K562 (cell line): ENCODE data around the gene PSD4. TPM values are rescaled to one million over a fixed set of nuclear protein-coding genes. Genes with fewer than 3 reads are reported as not detected.

Source experiments
- CBFA2T2 ChIP-seq: fragments of 450-650 bp; conservative IDR thresholded peaks from 2 replicates; pipeline ENCODE4 v1.6.1; 2017; ENCODE audit warnings: mild to moderate bottlenecking
- CREB3L1 ChIP-seq: fragments of 450-650 bp; IDR thresholded peaks from 2 replicates; pipeline ENCODE4 v1.6.1; 2014; ENCODE audit warnings: low read depth, mild to moderate bottlenecking, moderate library complexity, borderline replicate concordance
- CSDE1 ChIP-seq, 2 experiments: fragments of 450-650 bp; IDR thresholded peaks; 2 replicates each; pipeline ENCODE4 v1.6.1; 2016; ENCODE audit warnings: mild to moderate bottlenecking in 1 of 2
- CTBP1 ChIP-seq: fragments of 450-650 bp; IDR thresholded peaks from 2 replicates; pipeline ENCODE4 v1.6.1; 2016; ENCODE audit warnings: borderline replicate concordance
- HDAC6 ChIP-seq: IDR thresholded peaks from 2 replicates; pipeline ENCODE4 v1.6.1; 2012; ENCODE audit warnings: low read depth, mild to moderate bottlenecking, control low read depth, inconsistent platforms, low read length, moderate library complexity
- NFRKB ChIP-seq: fragments of 450-650 bp; IDR thresholded peaks from 2 replicates; pipeline ENCODE4 v1.6.1; 2016; ENCODE audit warnings: low read depth
- RCOR1 ChIP-seq, 2 experiments: IDR thresholded peaks; 2 replicates each; pipeline ENCODE4 v1.6.1; 2012; ENCODE audit warnings: low read depth in 2 of 2, low read length in 2 of 2, borderline replicate concordance in 1 of 2, improper control_type of control experiment in 1 of 2
- REST ChIP-seq, 2 experiments: fragments of 450-650 bp; formaldehyde crosslinking in 1 of 2; IDR thresholded peaks; 2 replicates each; pipeline versions ENCODE4 v1.4.0 to v1.6.1; 2014 to 2020; ENCODE audit warnings: mild to moderate bottlenecking in 2 of 2, borderline replicate concordance in 1 of 2, low read depth in 1 of 2
- SAP30 ChIP-seq: fragments of 200-600 bp; sonication (generic); IDR thresholded peaks from 2 replicates; pipeline ENCODE4 v1.6.1; 2012; ENCODE audit warnings: borderline replicate concordance, low read depth, mild to moderate bottlenecking, moderate library complexity, low read length, control low read depth, inconsistent platforms; ENCODE audit not compliant: insufficient read depth, poor library complexity, severe bottlenecking
- TAF9B ChIP-seq: fragments of 450-650 bp; IDR thresholded peaks from 2 replicates; pipeline ENCODE4 v1.6.1; 2018; ENCODE audit warnings: mild to moderate bottlenecking; ENCODE audit not compliant: partially characterized antibody
- TCF3 ChIP-seq: sonication (generic); formaldehyde crosslinking; IDR thresholded peaks from 2 replicates; pipeline ENCODE4 v1.4.0; 2020; ENCODE audit warnings: mild to moderate bottlenecking, missing genetic modification reagents
- WHSC1 ChIP-seq: IDR thresholded peaks from one replicate; pipeline ENCODE4 v1.6.1; 2012; ENCODE audit warnings: low read length, control low read depth, inconsistent platforms
- ZNF197 ChIP-seq: fragments of 200-800 bp; sonication (Bioruptor generic); IDR thresholded peaks from 2 replicates; pipeline ENCODE4 v1.6.1; 2016; ENCODE audit warnings: low read depth, missing genetic modification characterization, missing compliant biosample characterization
- ZNF561 ChIP-seq: fragments of 450-650 bp; formaldehyde crosslinking; conservative IDR thresholded peaks from 2 replicates; pipeline ENCODE4 v1.4.0; 2020; ENCODE audit warnings: mild to moderate bottlenecking, moderate library complexity
- polyA plus RNA-seq, 8 experiments: library from polyadenylated mRNA; depleted of rRNA in 4 of 8; stranded (reverse) in 5 of 8; unstranded in 3 of 8; fragments of >200 nt; fragmentation: Nextera tagmentation in 2 of 8; fragmentation: Illumina TruSeq in 1 of 8; extraction: Ambion mirVana in 2 of 8; extraction: Trizol in 1 of 8; gene quantifications; 2 replicates each; pipeline versions ENCODE4 v1.2.1 to v1.2.3, GENCODE V29; 2011 to 2014; ENCODE audit warnings: inconsistent platforms in 1 of 8, missing spikeins in 1 of 8
- total RNA-seq, 7 experiments: library from RNA; depleted of rRNA in 6 of 7; stranded (reverse); fragments of >200 nt in 6 of 7; fragmentation: Illumina TruSeq in 2 of 7; extraction: Trizol in 2 of 7; gene quantifications; 2 replicates each; pipeline versions ENCODE4 v1.2.1 to v1.2.3, GENCODE V29; 2011 to 2021; ENCODE audit warnings: low replicate concordance in 1 of 7

Gene PSD4
- total and polyA plus RNA-seq, 9 of the 15 experiments (the other 6 are each of a cell fraction or from before 2014, with no cell fraction given): 0.46 to 54.0 (median 20.8) TPM

GRCh38 chr2:113234721-113235346 is 61.1 kb downstream of the PSD4 start (continued):
- no peak for TF ChIP-seq SAP30
- TF ChIP-seq HDAC6: no peak
- TF ChIP-seq ZNF197 (CRISPR knock-in tag): no peak
- peak; percentile 25; the same call in 1 of the 2 replicates for TF ChIP-seq CBFA2T2
- TF ChIP-seq CREB3L1: 0 out of 2 replicates have a peak, but pooled peaks have one; percentile 33
- TF ChIP-seq REST (IDR thresholded peaks at IDR 0.05; ENCODE audit: borderline replicate concordance): no peak
- no peak for TF ChIP-seq REST (CRISPR knock-in tag; IDR thresholded peaks at IDR 0.05; ENCODE audit: low read depth)
- no peak for TF ChIP-seq CTBP1
- peak in 1 of 2 experiments; percentile 19; a peak in 1 of 4 replicates for TF ChIP-seq RCOR1 (IDR thresholded peaks at IDR 0.05; ENCODE audit: borderline replicate concordance in 1 of 2, low read depth in 2 of 2, low read length in 2 of 2)
- no peak for TF ChIP-seq ZNF561 (CRISPR knock-in tag)
- no peak for TF ChIP-seq TAF9B
- TF ChIP-seq NFRKB: 0 out of 2 replicates have a peak, but pooled peaks have one; percentile 24
- no peak for TF ChIP-seq WHSC1
- peak; percentile 59 for TF ChIP-seq TCF3 (CRISPR knock-in tag)
- TF ChIP-seq CSDE1 (IDR thresholded peaks at IDR 0.05): no peak
